Measurements from ENCODE around the gene HERC3. TPM values are rescaled to one million over a fixed set of nuclear protein-coding genes. Genes with fewer than 3 reads are reported as not detected.

HERC3 gene
- total and polyA plus RNA-seq, 2 experiments from 2014 or later: 2.2 to 2.4 TPM

GRCh38 chr4:88693792-88694191, 101.5 kb downstream of the HERC3 start (continued):
- TF ChIP-seq ETS1 (IDR thresholded peaks at IDR 0.05) (no peak), EZH2 (IDR thresholded peaks at IDR 0.05; ENCODE audit: low read depth, unreplicated experiment) (no peak), STAT1 (IDR thresholded peaks at IDR 0.05; ENCODE audit: unreplicated experiment) (no peak), EZH2phosphoT487 (IDR thresholded peaks at IDR 0.05; ENCODE audit: unreplicated experiment) (no peak), JUNB (IDR thresholded peaks at IDR 0.05; ENCODE audit: unreplicated experiment) (no peak), CTCF (conservative IDR thresholded peaks at IDR 0.05; ENCODE audit: low read depth in 2 of 2) (no peak), NANOG (IDR thresholded peaks at IDR 0.05; ENCODE audit: borderline replicate concordance) (no peak)
- TF ChIP-seq, protein P1, sequence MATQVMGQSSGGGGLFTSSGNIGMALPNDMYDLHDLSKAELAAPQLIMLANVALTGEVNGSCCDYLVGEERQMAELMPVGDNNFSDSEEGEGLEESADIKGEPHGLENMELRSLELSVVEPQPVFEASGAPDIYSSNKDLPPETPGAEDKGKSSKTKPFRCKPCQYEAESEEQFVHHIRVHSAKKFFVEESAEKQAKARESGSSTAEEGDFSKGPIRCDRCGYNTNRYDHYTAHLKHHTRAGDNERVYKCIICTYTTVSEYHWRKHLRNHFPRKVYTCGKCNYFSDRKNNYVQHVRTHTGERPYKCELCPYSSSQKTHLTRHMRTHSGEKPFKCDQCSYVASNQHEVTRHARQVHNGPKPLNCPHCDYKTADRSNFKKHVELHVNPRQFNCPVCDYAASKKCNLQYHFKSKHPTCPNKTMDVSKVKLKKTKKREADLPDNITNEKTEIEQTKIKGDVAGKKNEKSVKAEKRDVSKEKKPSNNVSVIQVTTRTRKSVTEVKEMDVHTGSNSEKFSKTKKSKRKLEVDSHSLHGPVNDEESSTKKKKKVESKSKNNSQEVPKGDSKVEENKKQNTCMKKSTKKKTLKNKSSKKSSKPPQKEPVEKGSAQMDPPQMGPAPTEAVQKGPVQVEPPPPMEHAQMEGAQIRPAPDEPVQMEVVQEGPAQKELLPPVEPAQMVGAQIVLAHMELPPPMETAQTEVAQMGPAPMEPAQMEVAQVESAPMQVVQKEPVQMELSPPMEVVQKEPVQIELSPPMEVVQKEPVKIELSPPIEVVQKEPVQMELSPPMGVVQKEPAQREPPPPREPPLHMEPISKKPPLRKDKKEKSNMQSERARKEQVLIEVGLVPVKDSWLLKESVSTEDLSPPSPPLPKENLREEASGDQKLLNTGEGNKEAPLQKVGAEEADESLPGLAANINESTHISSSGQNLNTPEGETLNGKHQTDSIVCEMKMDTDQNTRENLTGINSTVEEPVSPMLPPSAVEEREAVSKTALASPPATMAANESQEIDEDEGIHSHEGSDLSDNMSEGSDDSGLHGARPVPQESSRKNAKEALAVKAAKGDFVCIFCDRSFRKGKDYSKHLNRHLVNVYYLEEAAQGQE (IDR thresholded peaks at IDR 0.05; ENCODE audit: unreplicated experiment): no peak

- no peaks in the 10 kb centered on the region for H3K36me3 ChIP-seq (ENCODE audit: insufficient read depth)
- peaks cover 5% of the 10 kb centered on the region; the same call in 1 of the 2 replicates for H3K27me3 ChIP-seq (ENCODE audit: insufficient read depth)
- peaks cover 6% of the 10 kb centered on the region for H3K27me3 Mint-ChIP-seq (ENCODE audit: insufficient read depth, low read depth, poor library complexity)
- H3K79me2 ChIP-seq (replicated peaks; ENCODE audit: insufficient read depth): no peaks in the 10 kb centered on the region
- H3K27ac ChIP-seq (ENCODE audit: low read depth): no peak overlapping the region
- H3K4me3 Mint-ChIP-seq: peak overlapping the region; percentile 78; the same call in 2 of the 3 replicates
- peak overlapping the region; percentile 59 for H3K4me3 ChIP-seq
- DNase-seq (ENCODE audit: low spot score): no peak
- no peaks in the 10 kb centered on the region for H3K9me3 Mint-ChIP-seq
- no peaks in the 10 kb centered on the region for H3K4me1 ChIP-seq (ENCODE audit: insufficient read depth)
- no peaks in the 10 kb centered on the region for H3K36me3 Mint-ChIP-seq (ENCODE audit: low read depth)
- no peak for ATAC-seq
- H4K20me1 ChIP-seq (replicated peaks; ENCODE audit: insufficient read depth): no peaks in the 10 kb centered on the region
- no peaks in the 10 kb centered on the region for H3F3A ChIP-seq (replicated peaks; ENCODE audit: low read depth)
- no peak overlapping the region for H3K27ac Mint-ChIP-seq
- no peak overlapping the region for H2AFZ ChIP-seq
- H3K4me1 Mint-ChIP-seq: peaks cover 2% of the 10 kb centered on the region; the same call in 2 of the 3 replicates
- H3K4me2 ChIP-seq: no peak overlapping the region; the same call in 1 of the 2 replicates
- H3K9me2 ChIP-seq (ENCODE audit: insufficient read depth): no peaks in the 10 kb centered on the region
- TF ChIP-seq STAT1 (IDR thresholded peaks at IDR 0.05; ENCODE audit: unreplicated experiment) (no peak), ETS1 (IDR thresholded peaks at IDR 0.05) (no peak), POLR2AphosphoS5 (IDR thresholded peaks at IDR 0.05; ENCODE audit: low read depth) (no peak), EZH2 (IDR thresholded peaks at IDR 0.05; ENCODE audit: low read depth, unreplicated experiment) (no peak), CTCF (conservative IDR thresholded peaks at IDR 0.05; ENCODE audit: low read depth in 2 of 2) (no peak), EZH2phosphoT487 (IDR thresholded peaks at IDR 0.05; ENCODE audit: unreplicated experiment) (no peak), ZNF331 (CRISPR knock-in tag; IDR thresholded peaks at IDR 0.05; ENCODE audit: low read depth) (no peak), NANOG (IDR thresholded peaks at IDR 0.05; ENCODE audit: borderline replicate concordance) (no peak), ZNF114 (CRISPR knock-in tag; IDR thresholded peaks at IDR 0.05) (no peak), JUNB (IDR thresholded peaks at IDR 0.05; ENCODE audit: unreplicated experiment) (no peak), CREB1 (CRISPR knock-in tag; IDR thresholded peaks at IDR 0.05; ENCODE audit: low read depth) (no peak)
These were observed 104.3 kb downstream of the HERC3 start for GRCh38 chr4:88696630-88697029.
